ENCODE data around the gene KLK2. TPM values are rescaled to one million over a fixed set of nuclear protein-coding genes. Genes with fewer than 3 reads are reported as not detected.

Gene KLK2
- total RNA-seq, 1 experiment from 2014 or later = 0.11 TPM

DNA sequence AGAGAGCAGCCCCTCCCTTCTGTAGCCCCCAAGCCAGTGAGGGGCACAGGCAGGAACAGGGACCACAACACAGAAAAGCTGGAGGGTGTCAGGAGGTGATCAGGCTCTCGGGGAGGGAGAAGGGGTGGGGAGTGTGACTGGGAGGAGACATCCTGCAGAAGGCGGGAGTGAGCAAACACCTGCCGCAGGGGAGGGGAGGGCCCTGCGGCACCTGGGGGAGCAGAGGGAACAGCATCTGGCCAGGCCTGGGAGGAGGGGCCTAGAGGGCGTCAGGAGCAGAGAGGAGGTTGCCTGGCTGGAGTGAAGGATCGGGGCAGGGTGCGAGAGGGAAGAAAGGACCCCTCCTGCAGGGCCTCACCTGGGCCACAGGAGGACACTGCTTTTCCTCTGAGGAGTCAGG lies 14.4 kb upstream of the KLK2 start:
- Histone ChIP-seq H3K27me3 (ENCODE audit: low read length) (no peaks in the 10 kb centered on the region), H3K9ac (ENCODE audit: low read length) (no peak overlapping the region), H3K9me2 (replicated peaks; ENCODE audit: insufficient read depth, low read length) (no peaks in the 10 kb centered on the region), H4K20me1 (ENCODE audit: insufficient read depth, low read depth, low read length) (no peaks in the 10 kb centered on the region), H3K4me2 (ENCODE audit: low read depth, low read length, poor library complexity, severe bottlenecking) (no peak overlapping the region), H3K4me3 (ENCODE audit: low read length) (no peak overlapping the region), H2AFZ (ENCODE audit: low read length) (no peak overlapping the region), H3K79me2 (ENCODE audit: low read length) (no peaks in the 10 kb centered on the region), H3K36me3 (ENCODE audit: insufficient read depth, low read length) (no peaks in the 10 kb centered on the region), H3K4me1 (ENCODE audit: low read length) (no peaks in the 10 kb centered on the region), H3K27ac (ENCODE audit: low read length) (no peak overlapping the region), H3K9me3 (ENCODE audit: low read length) (no peaks in the 10 kb centered on the region)
- no peak for DNase-seq

DNA sequence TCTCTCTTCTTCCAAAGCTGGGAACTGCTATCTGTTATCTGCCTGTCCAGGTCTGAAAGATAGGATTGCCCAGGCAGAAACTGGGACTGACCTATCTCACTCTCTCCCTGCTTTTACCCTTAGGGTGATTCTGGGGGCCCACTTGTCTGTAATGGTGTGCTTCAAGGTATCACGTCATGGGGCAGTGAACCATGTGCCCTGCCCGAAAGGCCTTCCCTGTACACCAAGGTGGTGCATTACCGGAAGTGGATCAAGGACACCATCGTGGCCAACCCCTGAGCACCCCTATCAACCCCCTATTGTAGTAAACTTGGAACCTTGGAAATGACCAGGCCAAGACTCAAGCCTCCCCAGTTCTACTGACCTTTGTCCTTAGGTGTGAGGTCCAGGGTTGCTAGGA lies 13.4 kb upstream of the KLK2 start:
- Histone ChIP-seq H4K20me1 (ENCODE audit: insufficient read depth, low read depth, low read length) (no peaks in the 10 kb centered on the region), H3K79me2 (ENCODE audit: low read length) (no peaks in the 10 kb centered on the region), H3K36me3 (ENCODE audit: insufficient read depth, low read length) (no peaks in the 10 kb centered on the region)

DNA sequence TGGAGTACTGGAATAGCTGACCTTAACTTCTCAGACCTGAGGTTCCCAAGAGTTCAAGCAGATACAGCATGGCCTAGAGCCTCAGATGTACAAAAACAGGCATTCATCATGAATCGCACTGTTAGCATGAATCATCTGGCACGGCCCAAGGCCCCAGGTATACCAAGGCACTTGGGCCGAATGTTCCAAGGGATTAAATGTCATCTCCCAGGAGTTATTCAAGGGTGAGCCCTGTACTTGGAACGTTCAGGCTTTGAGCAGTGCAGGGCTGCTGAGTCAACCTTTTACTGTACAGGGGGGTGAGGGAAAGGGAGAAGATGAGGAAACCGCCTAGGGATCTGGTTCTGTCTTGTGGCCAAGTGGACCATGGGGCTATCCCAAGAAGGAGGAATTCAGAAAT lies 12.2 kb upstream of the KLK2 start:
- no peak overlapping the region for H3K4me3 ChIP-seq (ENCODE audit: low read length)
- no peak for DNase-seq
- H4K20me1 ChIP-seq (ENCODE audit: insufficient read depth, low read depth, low read length) = no peaks in the 10 kb centered on the region
- H2AFZ ChIP-seq (ENCODE audit: low read length) = no peak overlapping the region
- H3K4me2 ChIP-seq (ENCODE audit: low read depth, low read length, poor library complexity, severe bottlenecking) = no peak overlapping the region
- no peaks in the 10 kb centered on the region for H3K79me2 ChIP-seq (ENCODE audit: low read length)
- no peak overlapping the region for H3K9ac ChIP-seq (ENCODE audit: low read length)
- H3K27ac ChIP-seq (ENCODE audit: low read length) = no peak overlapping the region
- H3K4me1 ChIP-seq (ENCODE audit: low read length) = no peaks in the 10 kb centered on the region
- H3K9me2 ChIP-seq (replicated peaks; ENCODE audit: insufficient read depth, low read length) = no peaks in the 10 kb centered on the region
- no peaks in the 10 kb centered on the region for H3K9me3 ChIP-seq (ENCODE audit: low read length)
- no peaks in the 10 kb centered on the region for H3K36me3 ChIP-seq (ENCODE audit: insufficient read depth, low read length)
- no peaks in the 10 kb centered on the region for H3K27me3 ChIP-seq (ENCODE audit: low read length)

More for the DNA sequence above, 13.4 kb upstream of the KLK2 start:
- H3K27ac ChIP-seq (ENCODE audit: low read length) = no peak overlapping the region
- H3K9me3 ChIP-seq (ENCODE audit: low read length) = no peaks in the 10 kb centered on the region
- H3K4me2 ChIP-seq (ENCODE audit: low read depth, low read length, poor library complexity, severe bottlenecking) = no peak overlapping the region
- no peak overlapping the region for H3K9ac ChIP-seq (ENCODE audit: low read length)
- H3K4me3 ChIP-seq (ENCODE audit: low read length) = no peak overlapping the region
- no peak overlapping the region for H2AFZ ChIP-seq (ENCODE audit: low read length)
- H3K27me3 ChIP-seq (ENCODE audit: low read length) = no peaks in the 10 kb centered on the region
- H3K4me1 ChIP-seq (ENCODE audit: low read length) = no peaks in the 10 kb centered on the region
- DNase-seq = no peak
- H3K9me2 ChIP-seq (replicated peaks; ENCODE audit: insufficient read depth, low read length) = no peaks in the 10 kb centered on the region

DNA sequence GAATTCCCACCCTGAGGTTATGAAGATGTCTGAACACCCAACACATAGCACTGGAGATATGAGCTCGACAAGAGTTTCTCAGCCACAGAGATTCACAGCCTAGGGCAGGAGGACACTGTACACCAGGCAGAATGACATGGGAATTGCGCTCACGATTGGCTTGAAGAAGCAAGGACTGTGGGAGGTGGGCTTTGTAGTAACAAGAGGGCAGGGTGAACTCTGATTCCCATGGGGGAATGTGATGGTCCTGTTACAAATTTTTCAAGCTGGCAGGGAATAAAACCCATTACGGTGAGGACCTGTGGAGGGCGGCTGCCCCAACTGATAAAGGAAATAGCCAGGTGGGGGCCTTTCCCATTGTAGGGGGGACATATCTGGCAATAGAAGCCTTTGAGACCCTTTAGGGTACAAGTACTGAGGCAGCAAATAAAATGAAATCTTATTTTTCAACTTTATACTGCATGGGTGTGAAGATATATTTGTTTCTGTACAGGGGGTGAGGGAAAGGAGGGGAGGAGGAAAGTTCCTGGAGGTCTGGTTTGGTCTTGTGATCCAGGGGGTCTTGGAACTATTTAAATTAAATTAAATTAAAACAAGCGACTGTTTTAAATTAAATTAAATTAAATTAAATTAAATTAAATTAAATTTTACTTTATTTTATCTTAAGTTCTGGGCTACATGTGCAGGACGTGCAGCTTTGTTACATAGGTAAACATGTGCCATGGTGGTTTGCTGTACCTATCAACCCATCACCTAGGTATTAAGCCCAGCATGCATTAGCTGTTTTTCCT lies 11.5 kb upstream of the KLK2 start:
- Histone ChIP-seq H2AFZ (ENCODE audit: low read length) (no peak overlapping the region), H3K79me2 (ENCODE audit: low read length) (no peaks in the 10 kb centered on the region), H3K9me2 (replicated peaks; ENCODE audit: insufficient read depth, low read length) (no peaks in the 10 kb centered on the region), H3K4me2 (ENCODE audit: low read depth, low read length, poor library complexity, severe bottlenecking) (no peak overlapping the region), H4K20me1 (ENCODE audit: insufficient read depth, low read depth, low read length) (no peaks in the 10 kb centered on the region), H3K9ac (ENCODE audit: low read length) (no peak overlapping the region), H3K4me1 (ENCODE audit: low read length) (no peaks in the 10 kb centered on the region), H3K4me3 (ENCODE audit: low read length) (no peak overlapping the region), H3K27ac (ENCODE audit: low read length) (no peak overlapping the region), H3K36me3 (ENCODE audit: insufficient read depth, low read length) (no peaks in the 10 kb centered on the region), H3K9me3 (ENCODE audit: low read length) (no peaks in the 10 kb centered on the region), H3K27me3 (ENCODE audit: low read length) (no peaks in the 10 kb centered on the region)
- DNase-seq = no peak

DNA sequence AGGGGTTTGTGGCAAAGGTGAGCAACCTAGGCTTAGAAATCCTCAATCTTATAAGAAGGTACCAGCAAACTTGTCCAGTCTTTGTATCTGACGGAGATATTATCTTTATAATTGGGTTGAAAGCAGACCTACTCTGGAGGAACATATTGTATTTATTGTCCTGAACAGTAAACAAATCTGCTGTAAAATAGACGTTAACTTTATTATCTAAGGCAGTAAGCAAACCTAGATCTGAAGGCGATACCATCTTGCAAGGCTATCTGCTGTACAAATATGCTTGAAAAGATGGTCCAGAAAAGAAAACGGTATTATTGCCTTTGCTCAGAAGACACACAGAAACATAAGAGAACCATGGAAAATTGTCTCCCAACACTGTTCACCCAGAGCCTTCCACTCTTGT lies 3.8 kb upstream of the KLK2 start:
- H3K27me3 ChIP-seq (ENCODE audit: low read length) = no peaks in the 10 kb centered on the region
- H3K4me2 ChIP-seq (ENCODE audit: low read depth, low read length, poor library complexity, severe bottlenecking) = no peak overlapping the region
- H3K36me3 ChIP-seq (ENCODE audit: insufficient read depth, low read length) = no peaks in the 10 kb centered on the region
- no peak overlapping the region for H3K27ac ChIP-seq (ENCODE audit: low read length)
- H3K4me3 ChIP-seq (ENCODE audit: low read length) = no peak overlapping the region
- H2AFZ ChIP-seq (ENCODE audit: low read length) = no peak overlapping the region
- no peaks in the 10 kb centered on the region for H4K20me1 ChIP-seq (ENCODE audit: insufficient read depth, low read depth, low read length)
- H3K79me2 ChIP-seq (ENCODE audit: low read length) = no peaks in the 10 kb centered on the region
- no peak overlapping the region for H3K9ac ChIP-seq (ENCODE audit: low read length)
- H3K4me1 ChIP-seq (ENCODE audit: low read length) = no peaks in the 10 kb centered on the region
- H3K9me3 ChIP-seq (ENCODE audit: low read length) = no peaks in the 10 kb centered on the region
- DNase-seq = no peak
- H3K9me2 ChIP-seq (replicated peaks; ENCODE audit: insufficient read depth, low read length) = no peaks in the 10 kb centered on the region

DNA sequence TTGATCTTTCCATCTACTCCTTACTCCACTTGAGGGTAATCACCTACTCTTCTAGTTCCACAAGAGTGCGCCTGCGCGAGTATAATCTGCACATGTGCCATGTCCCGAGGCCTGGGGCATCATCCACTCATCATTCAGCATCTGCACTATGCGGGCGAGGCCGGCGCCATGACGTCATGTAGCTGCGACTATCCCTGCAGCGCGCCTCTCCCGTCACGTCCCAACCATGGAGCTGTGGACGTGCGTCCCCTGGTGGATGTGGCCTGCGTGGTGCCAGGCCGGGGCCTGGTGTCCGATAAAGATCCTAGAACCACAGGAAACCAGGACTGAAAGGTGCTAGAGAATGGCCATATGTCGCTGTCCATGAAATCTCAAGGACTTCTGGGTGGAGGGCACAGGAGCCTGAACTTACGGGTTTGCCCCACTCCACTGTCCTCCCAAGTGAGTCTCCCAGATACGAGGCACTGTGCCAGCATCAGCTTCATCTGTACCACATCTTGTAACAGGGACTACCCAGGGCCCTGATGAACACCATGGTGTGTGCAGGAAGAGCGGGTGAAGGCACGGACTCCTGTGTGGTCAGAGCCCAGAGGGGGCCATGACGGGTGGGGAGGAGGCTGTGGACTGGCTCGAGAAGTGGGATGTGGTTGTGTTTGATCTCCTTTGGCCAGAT lies 2.7 kb upstream of the KLK2 start:
- Histone ChIP-seq H3K79me2 (ENCODE audit: low read length) (no peaks in the 10 kb centered on the region), H3K36me3 (ENCODE audit: insufficient read depth, low read length) (no peaks in the 10 kb centered on the region), H3K27me3 (ENCODE audit: low read length) (no peaks in the 10 kb centered on the region), H3K9me3 (ENCODE audit: low read length) (no peaks in the 10 kb centered on the region), H3K27ac (ENCODE audit: low read length) (no peak overlapping the region), H3K4me1 (ENCODE audit: low read length) (no peaks in the 10 kb centered on the region), H3K9ac (ENCODE audit: low read length) (no peak overlapping the region), H3K4me3 (ENCODE audit: low read length) (no peak overlapping the region), H4K20me1 (ENCODE audit: insufficient read depth, low read depth, low read length) (no peaks in the 10 kb centered on the region), H3K9me2 (replicated peaks; ENCODE audit: insufficient read depth, low read length) (no peaks in the 10 kb centered on the region), H2AFZ (ENCODE audit: low read length) (no peak overlapping the region), H3K4me2 (ENCODE audit: low read depth, low read length, poor library complexity, severe bottlenecking) (no peak overlapping the region)
- no peak for DNase-seq

DNA sequence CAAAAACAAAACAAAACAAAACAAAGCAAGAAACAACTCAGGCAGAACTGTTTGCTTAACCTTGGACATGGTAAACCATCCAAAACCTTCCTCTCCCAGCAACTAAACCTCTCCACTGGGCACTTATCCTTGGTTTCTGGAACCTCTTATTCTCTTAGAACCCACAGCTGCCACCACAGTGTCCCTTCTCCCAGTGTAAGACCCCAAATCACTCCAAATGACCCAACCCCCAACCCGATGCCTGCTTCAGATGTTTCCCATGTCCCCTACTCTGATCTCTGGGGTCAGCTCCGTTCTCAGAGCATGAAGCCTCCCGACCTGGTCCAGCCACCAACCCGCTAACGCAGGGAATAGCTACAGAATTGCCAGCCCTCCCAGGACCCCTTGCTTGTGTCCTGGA lies 972 bp downstream of the KLK2 start:
- Histone ChIP-seq H3K27ac (ENCODE audit: low read length) (no peak overlapping the region), H3K79me2 (ENCODE audit: low read length) (no peaks in the 10 kb centered on the region), H2AFZ (ENCODE audit: low read length) (no peak overlapping the region), H3K36me3 (ENCODE audit: insufficient read depth, low read length) (no peaks in the 10 kb centered on the region), H3K27me3 (ENCODE audit: low read length) (no peaks in the 10 kb centered on the region), H3K9me2 (replicated peaks; ENCODE audit: insufficient read depth, low read length) (no peaks in the 10 kb centered on the region), H3K4me2 (ENCODE audit: low read depth, low read length, poor library complexity, severe bottlenecking) (no peak overlapping the region), H3K9me3 (ENCODE audit: low read length) (no peaks in the 10 kb centered on the region), H3K4me3 (ENCODE audit: low read length) (no peak overlapping the region), H4K20me1 (ENCODE audit: insufficient read depth, low read depth, low read length) (no peaks in the 10 kb centered on the region), H3K4me1 (ENCODE audit: low read length) (no peaks in the 10 kb centered on the region), H3K9ac (ENCODE audit: low read length) (no peak overlapping the region)
- DNase-seq = no peak

DNA sequence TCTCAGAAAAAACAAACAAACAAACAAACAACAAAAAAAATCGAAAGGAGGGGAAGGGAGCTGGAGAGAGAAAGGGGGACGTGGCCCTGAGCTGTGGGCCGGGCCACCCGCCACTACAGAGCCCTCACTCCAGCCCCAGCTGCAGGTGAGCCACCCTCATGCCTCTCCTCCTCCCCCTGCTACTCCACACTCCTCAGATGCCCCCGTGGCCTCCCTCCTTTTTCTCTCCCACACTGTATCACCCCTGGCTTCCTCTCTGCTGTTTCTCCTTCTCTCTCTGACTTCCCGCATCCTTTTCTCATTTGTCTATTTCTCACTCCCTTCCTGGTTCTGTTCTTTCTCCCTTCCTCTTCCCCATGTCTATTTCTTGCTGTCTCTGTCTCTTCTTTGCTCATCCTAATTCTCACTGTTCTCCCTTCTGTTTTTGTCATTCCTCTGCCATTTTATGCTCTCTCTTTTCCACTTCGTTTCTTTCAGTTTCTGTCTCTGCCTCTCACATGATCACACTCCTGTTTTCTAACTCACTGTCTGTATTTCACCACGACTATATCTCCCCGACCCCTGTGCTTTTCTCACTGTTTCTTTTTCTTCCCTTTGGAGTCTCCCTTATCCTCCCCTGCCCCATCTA lies 2.7 kb downstream of the KLK2 start:
- Histone ChIP-seq H3K9me2 (replicated peaks; ENCODE audit: insufficient read depth, low read length) (no peaks in the 10 kb centered on the region), H3K4me2 (ENCODE audit: low read depth, low read length, poor library complexity, severe bottlenecking) (no peak overlapping the region), H4K20me1 (ENCODE audit: insufficient read depth, low read depth, low read length) (no peaks in the 10 kb centered on the region), H3K4me3 (ENCODE audit: low read length) (no peak overlapping the region), H3K36me3 (ENCODE audit: insufficient read depth, low read length) (no peaks in the 10 kb centered on the region), H3K79me2 (ENCODE audit: low read length) (no peaks in the 10 kb centered on the region), H3K27ac (ENCODE audit: low read length) (no peak overlapping the region), H3K27me3 (ENCODE audit: low read length) (no peaks in the 10 kb centered on the region), H3K9me3 (ENCODE audit: low read length) (no peaks in the 10 kb centered on the region), H3K9ac (ENCODE audit: low read length) (no peak overlapping the region), H3K4me1 (ENCODE audit: low read length) (no peaks in the 10 kb centered on the region), H2AFZ (ENCODE audit: low read length) (no peak overlapping the region)
- no peak for DNase-seq
